Esophagus muscularis mucosa (tissue), 4 donors: ENCODE results near the gene DDX4. TPM values are rescaled to one million over a fixed set of nuclear protein-coding genes. Genes with fewer than 3 reads are reported as not detected.
A peak's percentile ranks its signal among the peaks of the same experiment; 100 is the strongest.

Experiments used
- DNase-seq: peaks from one replicate; pipeline ENCODE4 v3.0.0-alpha.2; 2017; ENCODE audit errors: extremely low spot score
- H3K27ac ChIP-seq, 4 donors: fragments of 200-600 bp; sonication (generic); replicated peaks in 1 of 4; 1 replicate in 3 of 4; 2 replicates in 1 of 4; pipeline ENCODE4 v1.5.1; 2016 to 2019; ENCODE audit warnings: mild to moderate bottlenecking in 1 of 4
- H3K27me3 ChIP-seq, 4 donors: fragments of 200-600 bp; sonication (generic); one replicate each; pipeline versions ENCODE4 v1.5.1 to v1.6.0; 2016 to 2019
- H3K36me3 ChIP-seq, 4 donors: fragments of 200-600 bp; sonication (generic); one replicate each; pipeline ENCODE4 v1.5.1; 2016 to 2019
- H3K4me1 ChIP-seq, 4 donors: fragments of 200-600 bp; sonication (generic); one replicate each; pipeline ENCODE4 v1.5.1; 2016 to 2019
- H3K4me3 ChIP-seq, 4 donors: fragments of 200-600 bp; sonication (generic); 1 replicate in 2 of 4; 2 replicates in 2 of 4; pipeline ENCODE4 v1.5.1; 2016 to 2019; ENCODE audit warnings: mild to moderate bottlenecking in 4 of 4, moderate library complexity in 1 of 4
- H3K9me3 ChIP-seq, 4 donors: fragments of 200-600 bp; sonication (generic); 1 replicate in 3 of 4; 2 replicates in 1 of 4; pipeline ENCODE4 v1.5.1; 2016 to 2019
- EP300 ChIP-seq: sonication (generic); formaldehyde crosslinking; IDR thresholded peaks from one replicate; pipeline ENCODE4 v1.6.1; 2017; ENCODE audit warnings: antibody characterized with exemption
- POLR2A ChIP-seq: fragments of 450-650 bp; IDR thresholded peaks from one replicate; pipeline ENCODE4 v1.6.1; 2017; ENCODE audit warnings: antibody characterized with exemption, moderate library complexity, mild to moderate bottlenecking, low read depth
- POLR2AphosphoS5 ChIP-seq, 2 donors: sonication (generic); formaldehyde crosslinking; IDR thresholded peaks; one replicate each; pipeline ENCODE4 v1.6.1; 2017; ENCODE audit warnings: antibody characterized with exemption in 2 of 2
- WGBS: methylation state at CpG from one replicate; pipeline ENCODE4 v1.1.5; 2018; 5-methylcytosine and 5-hydroxymethylcytosine counted together
- intact Hi-C: fragments of 100-400 bp; cut with DNase I; formaldehyde crosslinking; loops from one replicate; pipeline ENCODE4 v1.15.1; 2023
- total RNA-seq, 4 donors: library from RNA; depleted of rRNA; stranded (reverse); fragments of >200 nt; gene quantifications; one replicate each; pipeline versions ENCODE4 v1.1.0 to v1.2.1, GENCODE V29; 2016
- TF ChIP-seq, protein P1 (sequence below), 3 experiments: fragments of 200-600 bp in 2 of 3; fragments of 450-650 bp in 1 of 3; sonication (generic) in 2 of 3; IDR thresholded peaks; one replicate each; pipeline ENCODE4 v1.5.1; 2017 to 2019; ENCODE audit warnings: antibody characterized with exemption in 3 of 3, mild to moderate bottlenecking in 2 of 3, moderate library complexity in 1 of 3

DDX4 gene
- not detected for total RNA-seq

DNA sequence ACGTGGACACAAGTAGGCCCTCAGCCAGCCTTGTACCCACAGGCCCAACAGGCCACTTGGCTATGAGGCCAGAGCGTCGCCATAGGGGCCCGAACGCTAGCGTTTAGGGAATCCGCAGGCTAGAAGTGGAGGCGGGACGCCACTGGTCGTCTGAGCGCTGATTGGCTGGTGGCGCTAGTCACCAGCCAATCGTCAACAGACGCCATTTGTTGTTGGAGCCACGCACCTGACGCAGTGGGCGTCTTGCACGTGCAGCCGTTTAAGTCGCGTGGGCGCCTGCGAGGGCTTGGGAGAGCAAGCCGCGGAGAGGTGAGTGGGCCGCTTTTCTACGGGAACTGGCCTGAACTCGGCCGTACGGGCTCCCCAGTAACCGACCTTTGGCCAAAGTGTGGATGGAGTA, at the start of gene DDX4:
TSS of gene DDX4 (plus strand) at position 269 of the 400 bp plus-strand sequence. CDS start 903 bp downstream, outside the sequence.
- H3K36me3 ChIP-seq: no peaks in the 10 kb centered on the region
- H3K27ac ChIP-seq: no peak within 1 kb of the TSS
- intact Hi-C loops: no loop called here
- no peaks in the 10 kb centered on the region for H3K27me3 ChIP-seq
- WGBS: 96% methylated on average over 20 of the region's 31 CpGs
- DNase-seq: no peak
- H3K4me3 ChIP-seq: no peak within 1 kb of the TSS
- H3K9me3 ChIP-seq: no peaks in the 10 kb centered on the region
- no peak for TF ChIP-seq POLR2A
- no peak for TF ChIP-seq POLR2AphosphoS5 (IDR thresholded peaks at IDR 0.05)
- no peak for TF ChIP-seq EP300
- TF ChIP-seq, protein P1, sequence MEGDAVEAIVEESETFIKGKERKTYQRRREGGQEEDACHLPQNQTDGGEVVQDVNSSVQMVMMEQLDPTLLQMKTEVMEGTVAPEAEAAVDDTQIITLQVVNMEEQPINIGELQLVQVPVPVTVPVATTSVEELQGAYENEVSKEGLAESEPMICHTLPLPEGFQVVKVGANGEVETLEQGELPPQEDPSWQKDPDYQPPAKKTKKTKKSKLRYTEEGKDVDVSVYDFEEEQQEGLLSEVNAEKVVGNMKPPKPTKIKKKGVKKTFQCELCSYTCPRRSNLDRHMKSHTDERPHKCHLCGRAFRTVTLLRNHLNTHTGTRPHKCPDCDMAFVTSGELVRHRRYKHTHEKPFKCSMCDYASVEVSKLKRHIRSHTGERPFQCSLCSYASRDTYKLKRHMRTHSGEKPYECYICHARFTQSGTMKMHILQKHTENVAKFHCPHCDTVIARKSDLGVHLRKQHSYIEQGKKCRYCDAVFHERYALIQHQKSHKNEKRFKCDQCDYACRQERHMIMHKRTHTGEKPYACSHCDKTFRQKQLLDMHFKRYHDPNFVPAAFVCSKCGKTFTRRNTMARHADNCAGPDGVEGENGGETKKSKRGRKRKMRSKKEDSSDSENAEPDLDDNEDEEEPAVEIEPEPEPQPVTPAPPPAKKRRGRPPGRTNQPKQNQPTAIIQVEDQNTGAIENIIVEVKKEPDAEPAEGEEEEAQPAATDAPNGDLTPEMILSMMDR (IDR thresholded peaks at IDR 0.05): no peak
- H3K4me1 ChIP-seq: no peaks in the 10 kb centered on the region

DNA sequence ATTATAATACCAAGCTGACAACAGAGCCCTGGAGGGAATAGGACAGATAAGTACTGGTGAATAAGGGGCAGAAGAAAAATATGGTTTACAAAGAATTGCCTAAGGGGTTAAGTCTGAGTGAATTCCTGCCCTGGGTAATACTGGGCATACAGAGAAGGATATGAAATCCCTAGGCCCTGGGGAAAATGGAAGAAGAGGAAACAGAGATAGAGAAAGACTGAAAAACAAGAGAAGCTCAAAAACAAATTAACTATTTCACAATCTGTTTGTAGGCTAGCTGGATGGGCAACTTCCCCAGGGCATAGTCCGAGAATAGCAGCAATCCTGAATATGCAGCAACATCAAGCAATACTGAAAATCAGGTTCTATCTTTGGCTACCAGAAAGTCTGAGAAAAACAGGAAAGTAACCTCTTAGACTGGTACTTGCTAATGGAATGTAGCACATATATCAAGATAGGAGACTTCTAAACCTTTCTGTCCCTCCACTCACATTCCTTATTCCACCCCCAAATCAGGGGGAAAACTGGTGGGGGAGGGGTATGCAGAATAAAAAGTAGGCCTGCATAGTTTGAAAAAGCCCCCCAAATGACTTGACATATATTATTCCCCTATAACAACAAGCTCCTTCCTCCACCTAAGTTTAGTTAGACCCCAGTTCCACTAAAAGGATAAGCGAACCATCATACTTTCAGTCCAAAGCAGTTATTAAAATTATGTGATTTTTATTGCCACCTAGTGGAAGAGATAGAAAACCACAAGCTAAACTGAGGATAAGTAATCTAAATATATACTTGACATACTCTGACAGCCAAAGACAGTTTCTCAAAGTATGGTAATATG, 46.4 kb upstream of the DDX4 start:
- DNase-seq: no peak
- peak overlapping the region; percentile 24 to 51 (median 42) for H3K27ac ChIP-seq
- no peaks in the 10 kb centered on the region for H3K9me3 ChIP-seq
- H3K27me3 ChIP-seq: no peaks in the 10 kb centered on the region
- H3K4me1 ChIP-seq: peaks cover 15 to 27% (median 22%) of the 10 kb centered on the region in 4 donors
- H3K4me3 ChIP-seq: peak overlapping the region in 3 of 4 donors; percentile 4 to 25 (median 18)
- WGBS: 30% methylated on average over 2 of the region's 2 CpGs
- intact Hi-C loops: loop anchor here (2.0 to 5.0 kb wide), 3 partner anchors 159 to 344 kb away; partner anchors contain the start of gene PLPP1
- TF ChIP-seq, protein P1 (IDR thresholded peaks at IDR 0.05): peak; percentile 71 to 78 (median 72)
- TF ChIP-seq POLR2AphosphoS5 (IDR thresholded peaks at IDR 0.05) (no peak), EP300 (no peak), POLR2A (no peak)
- H3K36me3 ChIP-seq: no peaks in the 10 kb centered on the region

DNA sequence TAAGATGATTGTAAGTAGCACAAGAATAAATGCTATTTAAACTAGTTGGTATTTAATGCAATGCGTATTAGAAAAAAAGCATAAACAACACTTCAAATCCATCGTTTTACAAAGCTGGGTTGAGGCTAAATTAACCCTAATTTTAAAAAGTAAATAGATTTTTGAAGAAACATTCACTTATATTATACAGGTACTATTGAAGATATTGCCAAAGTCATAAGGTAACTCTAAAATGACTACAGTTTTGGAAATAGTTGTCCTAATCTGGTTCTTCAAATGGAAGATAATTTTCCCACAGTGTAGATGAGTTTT, 45.8 kb upstream of the DDX4 start:
- H3K4me3 ChIP-seq: no peak overlapping the region
- no peaks in the 10 kb centered on the region for H3K27me3 ChIP-seq
- H3K9me3 ChIP-seq: no peaks in the 10 kb centered on the region
- no peak overlapping the region for H3K27ac ChIP-seq
- peaks cover 0 to 2% (median 0%) of the 10 kb centered on the region in 4 donors for H3K36me3 ChIP-seq
- intact Hi-C loops: loop anchor here (5.0 kb wide), 2 partner anchors 160 to 345 kb away; partner anchors contain the start of gene PLPP1
- 81% methylated on average over 2 of the region's 2 CpGs for WGBS
- no peak for DNase-seq
- TF ChIP-seq POLR2A (no peak), POLR2AphosphoS5 (IDR thresholded peaks at IDR 0.05) (no peak), EP300 (no peak)
- TF ChIP-seq, protein P1 (IDR thresholded peaks at IDR 0.05): no peak
- peaks cover 15 to 27% (median 22%) of the 10 kb centered on the region in 4 donors for H3K4me1 ChIP-seq

DNA sequence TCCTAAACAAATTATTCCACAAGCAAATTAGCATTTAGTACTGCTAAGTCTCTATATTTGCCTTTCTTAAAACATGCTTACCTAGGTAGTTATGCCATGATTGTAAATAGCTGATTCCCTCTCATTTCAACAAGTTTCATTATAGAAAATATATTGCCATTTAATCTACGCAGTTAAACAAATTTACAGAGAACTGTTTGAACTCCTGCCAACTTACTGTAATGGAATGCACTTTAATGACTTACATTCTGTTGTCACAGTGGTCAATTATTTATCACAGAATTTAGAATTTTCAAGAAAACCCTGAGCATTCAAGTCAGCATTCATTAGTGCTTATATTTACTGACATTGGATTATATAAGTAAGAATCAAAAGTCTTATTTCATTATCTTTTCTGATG, 45.4 kb upstream of the DDX4 start:
- no peak overlapping the region for H3K27ac ChIP-seq
- H3K4me3 ChIP-seq: no peak overlapping the region
- no peaks in the 10 kb centered on the region for H3K9me3 ChIP-seq
- H3K4me1 ChIP-seq: peaks cover 15 to 27% (median 22%) of the 10 kb centered on the region in 4 donors
- no peak for DNase-seq
- WGBS: 72% methylated on average over 1 of the region's 1 CpG
- H3K27me3 ChIP-seq: no peaks in the 10 kb centered on the region
- intact Hi-C loops: loop anchor here (5.0 kb wide), 2 partner anchors 160 to 345 kb away; partner anchors contain the start of gene PLPP1
- peaks cover 0 to 5% (median 0%) of the 10 kb centered on the region in 4 donors for H3K36me3 ChIP-seq
- TF ChIP-seq, protein P1 (IDR thresholded peaks at IDR 0.05): no peak
- no peak for TF ChIP-seq POLR2A
- TF ChIP-seq POLR2AphosphoS5 (IDR thresholded peaks at IDR 0.05): no peak
- no peak for TF ChIP-seq EP300
